Fibroblast of skin of left biceps (primary cell): ENCODE results near the gene CD6.
"Not testable (repeated sequence)": the region's sequence is repeated elsewhere in the genome, so short reads cannot be mapped to it uniquely, and the experiment has no call there.

Experiments
- DNase-seq, 2 experiments: peaks; one replicate each; pipeline ENCODE4 v3.0.0-alpha.2; 2013; ENCODE audit warnings: low read depth in 2 of 2

Gene CD6

DNA sequence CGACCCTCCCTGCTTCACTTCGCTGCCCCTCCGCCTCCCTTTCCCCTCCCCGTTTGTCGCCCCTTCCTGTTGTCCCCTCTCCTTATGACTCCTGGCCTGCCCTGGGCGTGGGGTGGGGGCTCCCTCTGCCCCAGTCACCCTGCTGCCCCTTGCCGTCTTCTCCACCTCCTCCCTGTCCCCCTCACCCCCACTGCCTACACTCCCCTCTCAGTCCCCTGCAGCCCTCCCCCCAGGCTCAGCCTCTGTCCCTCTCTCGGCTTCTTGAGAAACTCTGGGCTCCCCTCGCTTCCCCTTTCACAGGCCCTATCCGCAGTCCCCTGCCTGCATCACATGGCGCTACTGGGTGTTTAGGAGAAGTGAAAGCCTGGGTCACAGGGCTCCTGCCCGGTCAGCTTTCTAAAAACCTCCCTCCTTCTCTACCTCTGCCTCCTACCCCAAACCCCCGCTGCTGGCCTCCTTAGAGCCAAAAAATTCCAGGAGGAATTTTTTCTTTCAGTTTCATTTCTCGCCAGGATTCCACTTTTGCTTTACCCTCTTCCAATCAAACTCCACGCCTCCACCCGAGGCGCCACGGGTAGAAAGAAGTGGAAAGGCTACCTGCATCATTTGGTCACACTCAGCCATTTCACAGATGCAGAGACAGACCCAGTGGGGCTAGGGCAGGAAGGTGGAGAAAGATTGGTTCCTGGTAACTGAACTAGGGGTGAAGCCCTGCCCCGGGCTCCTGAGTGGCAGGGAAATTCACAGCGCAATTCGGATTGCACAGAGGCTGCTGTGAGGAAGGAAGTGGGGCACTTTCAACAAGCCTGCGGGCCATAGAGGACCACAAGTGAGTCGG is 19.4 kb upstream of the CD6 start, which contains the start of gene SLC15A3:
SLC15A3 (minus strand) TSS at position 273 of the 838 bp plus-strand sequence. CDS start 625 bp downstream, outside the sequence.
- peak; percentile 10 to 12 for DNase-seq

GRCh38 chr11:60952742-60953170 is 18.7 kb upstream of the CD6 start:
- DNase-seq, result no peak

DNA sequence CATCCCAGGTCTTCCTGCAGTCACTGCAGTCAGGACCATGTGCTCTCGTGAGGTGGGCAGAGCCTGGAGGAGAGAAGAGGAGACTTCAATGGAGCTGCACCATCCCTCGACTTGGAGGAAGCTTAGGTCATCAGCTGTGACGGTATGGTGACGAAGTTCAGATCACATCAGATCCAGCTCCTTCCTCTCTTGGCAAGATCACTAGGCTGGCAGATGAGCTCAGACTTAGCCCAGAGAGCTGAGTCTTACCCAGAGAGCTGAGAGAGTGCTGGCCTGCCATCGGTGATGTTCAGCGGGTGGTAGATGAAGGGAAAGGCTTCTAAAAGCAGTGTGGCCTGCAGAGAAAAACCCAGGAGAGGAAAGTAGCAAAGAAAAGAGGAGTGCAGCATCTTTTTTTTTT is 17.7 kb upstream of the CD6 start:
- no peak for DNase-seq

GRCh38 chr11:60954421-60954820 is 17.1 kb upstream of the CD6 start:
- DNase-seq, result no peak

DNA sequence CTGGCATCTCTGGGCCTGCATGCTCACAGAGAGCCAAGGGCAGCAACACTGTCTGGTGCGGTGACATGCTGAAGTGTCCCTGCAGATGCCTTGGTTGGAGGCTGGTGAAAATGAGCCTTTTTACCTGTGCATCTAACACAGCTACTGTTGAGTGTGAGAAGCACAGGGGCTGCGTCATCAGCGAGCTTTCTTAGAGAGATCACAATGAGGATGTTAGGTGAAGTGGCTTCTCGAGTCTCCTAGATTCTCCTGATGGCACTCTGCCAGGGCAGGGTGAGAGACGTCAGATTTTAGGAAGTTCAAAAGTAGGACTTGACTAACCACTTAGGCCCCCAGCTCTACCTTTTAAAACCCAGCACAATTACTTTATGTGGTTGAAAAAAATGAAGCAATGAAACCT is 15.9 kb upstream of the CD6 start:
- DNase-seq, result no peak

DNA sequence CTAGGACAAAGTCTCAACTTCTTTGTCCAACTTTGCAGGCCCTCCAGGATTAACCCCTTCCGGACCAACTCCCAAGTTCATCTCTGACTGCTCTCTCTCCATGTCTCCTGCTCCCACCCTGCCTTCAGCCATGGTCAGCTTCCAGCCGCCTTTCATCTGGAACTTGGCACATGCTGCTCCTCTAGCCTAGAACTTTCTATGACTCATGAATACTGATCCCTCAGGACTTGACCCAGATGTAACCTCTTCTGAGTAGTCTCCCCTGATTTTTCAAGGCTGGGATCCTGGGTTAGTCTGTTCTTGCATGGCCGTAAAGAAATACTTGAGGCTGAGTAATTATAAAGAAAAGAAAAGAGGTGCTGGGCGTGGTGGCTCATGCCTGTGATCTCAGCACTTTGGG is 14.3 kb upstream of the CD6 start:
- no peak for DNase-seq

DNA sequence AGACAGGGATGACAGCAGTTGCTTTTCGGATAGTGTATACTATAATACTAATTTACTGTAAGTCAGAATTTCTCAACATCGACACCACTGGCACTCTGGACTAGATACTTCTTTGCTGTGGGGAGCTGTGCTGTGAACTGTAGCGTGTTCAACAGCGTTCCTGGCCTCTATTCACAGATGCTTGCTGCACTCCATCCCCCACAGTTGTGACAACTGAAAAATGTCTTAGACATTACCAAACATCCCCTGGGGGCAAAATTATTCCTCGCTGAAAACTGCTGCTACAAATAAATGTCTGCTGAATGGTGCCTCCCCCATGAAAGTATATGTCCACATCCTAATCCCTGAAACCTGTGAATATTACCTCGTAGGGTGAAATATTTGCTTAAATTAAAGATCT is 12.0 kb upstream of the CD6 start:
- DNase-seq, result no peak

DNA sequence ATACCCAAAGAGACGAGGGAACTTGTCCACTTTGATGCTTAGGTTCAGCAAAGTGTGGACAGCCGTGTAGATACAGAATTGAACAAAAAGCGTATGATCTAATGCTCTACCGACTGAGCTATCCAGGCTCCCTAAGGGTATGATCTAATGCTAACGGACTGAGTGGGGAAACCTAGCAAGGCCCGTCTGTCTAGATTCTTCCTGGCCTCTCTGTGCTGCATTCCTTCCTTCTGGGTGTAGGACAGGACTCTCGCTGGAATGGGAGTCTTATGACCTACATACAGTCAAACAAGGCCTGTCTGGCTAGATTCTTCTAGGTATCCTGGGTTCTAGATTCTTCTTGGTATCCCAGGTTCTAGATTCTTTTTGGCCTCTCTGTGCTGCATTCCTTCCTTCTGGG is 11.1 kb upstream of the CD6 start:
- DNase-seq, result no peak

DNA sequence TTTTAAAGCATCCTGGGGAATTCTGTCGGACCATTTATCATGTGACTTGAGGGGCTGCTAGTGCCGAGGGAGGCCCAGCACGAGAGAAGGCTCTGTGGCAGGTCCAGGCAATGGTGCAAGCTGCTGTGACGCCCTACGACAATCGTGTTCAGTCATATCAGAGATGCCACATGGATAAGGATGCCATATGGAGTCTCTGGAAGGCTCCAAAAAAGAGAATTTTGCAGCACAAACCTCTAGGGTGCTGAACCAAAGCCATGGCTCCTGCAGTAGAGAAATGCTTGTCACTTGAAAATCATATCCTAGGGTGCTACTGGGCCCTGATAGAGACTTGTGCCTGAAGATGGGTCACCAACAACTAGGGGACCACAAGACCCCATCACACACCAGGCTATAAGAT is 6.7 kb upstream of the CD6 start:
- DNase-seq, result no peak

GRCh38 chr11:60966890-60967289 is 4.6 kb upstream of the CD6 start:
- no peak for DNase-seq

DNA sequence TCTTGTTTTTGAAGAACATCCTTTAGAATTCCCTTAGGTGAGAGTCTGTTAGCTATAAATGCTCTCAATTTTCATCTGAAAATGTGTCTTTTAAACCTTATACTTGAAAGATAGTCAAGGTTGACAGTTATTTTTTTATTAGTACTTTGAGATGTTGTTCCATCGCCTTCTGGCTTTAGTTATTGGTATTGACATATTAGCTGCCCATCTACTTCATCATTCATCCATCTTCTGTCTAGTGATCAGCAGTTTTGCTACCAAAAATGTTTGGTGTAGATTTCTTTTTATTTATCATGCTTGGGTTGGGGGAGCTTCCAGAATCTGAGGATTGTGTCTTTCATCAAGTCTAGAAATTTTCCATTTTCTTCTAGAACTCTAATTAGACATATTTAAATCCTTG is 3.3 kb upstream of the CD6 start:
- DNase-seq, result no peak

DNA sequence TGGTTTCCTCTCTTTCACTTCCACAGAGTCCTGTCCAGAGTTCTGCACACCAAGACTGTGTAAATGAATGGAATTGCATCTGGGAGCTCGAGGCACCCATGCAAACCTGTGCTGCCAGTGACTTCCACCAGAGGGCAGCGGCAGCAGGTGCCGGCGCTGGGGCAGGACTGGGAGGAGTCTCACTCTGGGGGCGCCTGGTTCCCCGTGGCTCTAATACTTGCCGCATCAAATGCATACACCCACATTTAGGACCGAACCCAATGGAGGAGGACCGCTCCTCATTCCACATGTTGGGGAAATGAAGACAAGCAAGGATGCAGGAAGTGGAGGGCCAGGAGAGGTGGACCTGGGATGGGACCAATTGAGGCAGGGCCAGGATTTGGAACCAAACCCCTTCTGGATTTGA is 1.1 kb upstream of the CD6 start:
- DNase-seq, result no peak

DNA sequence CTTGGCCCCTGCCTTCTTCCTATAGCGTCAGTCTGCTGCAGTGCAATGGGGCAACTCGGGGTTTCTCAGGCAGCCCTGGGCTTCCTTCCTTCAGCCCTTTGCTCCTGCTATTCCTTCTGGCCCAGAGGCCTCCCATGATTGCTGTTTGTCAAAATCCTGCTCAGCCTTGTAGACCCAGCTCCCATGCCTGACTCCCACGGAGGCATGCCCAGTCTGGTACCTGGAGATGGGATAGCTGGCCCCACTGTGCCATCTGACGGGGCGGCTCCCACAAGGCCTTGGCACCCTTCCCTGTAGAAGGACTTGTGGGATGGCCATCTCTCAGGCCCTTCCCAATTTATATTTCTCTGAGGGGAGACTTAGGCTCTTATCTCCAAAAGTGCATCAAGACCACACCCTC is 590 bp upstream of the CD6 start:
- no peak for DNase-seq

DNA sequence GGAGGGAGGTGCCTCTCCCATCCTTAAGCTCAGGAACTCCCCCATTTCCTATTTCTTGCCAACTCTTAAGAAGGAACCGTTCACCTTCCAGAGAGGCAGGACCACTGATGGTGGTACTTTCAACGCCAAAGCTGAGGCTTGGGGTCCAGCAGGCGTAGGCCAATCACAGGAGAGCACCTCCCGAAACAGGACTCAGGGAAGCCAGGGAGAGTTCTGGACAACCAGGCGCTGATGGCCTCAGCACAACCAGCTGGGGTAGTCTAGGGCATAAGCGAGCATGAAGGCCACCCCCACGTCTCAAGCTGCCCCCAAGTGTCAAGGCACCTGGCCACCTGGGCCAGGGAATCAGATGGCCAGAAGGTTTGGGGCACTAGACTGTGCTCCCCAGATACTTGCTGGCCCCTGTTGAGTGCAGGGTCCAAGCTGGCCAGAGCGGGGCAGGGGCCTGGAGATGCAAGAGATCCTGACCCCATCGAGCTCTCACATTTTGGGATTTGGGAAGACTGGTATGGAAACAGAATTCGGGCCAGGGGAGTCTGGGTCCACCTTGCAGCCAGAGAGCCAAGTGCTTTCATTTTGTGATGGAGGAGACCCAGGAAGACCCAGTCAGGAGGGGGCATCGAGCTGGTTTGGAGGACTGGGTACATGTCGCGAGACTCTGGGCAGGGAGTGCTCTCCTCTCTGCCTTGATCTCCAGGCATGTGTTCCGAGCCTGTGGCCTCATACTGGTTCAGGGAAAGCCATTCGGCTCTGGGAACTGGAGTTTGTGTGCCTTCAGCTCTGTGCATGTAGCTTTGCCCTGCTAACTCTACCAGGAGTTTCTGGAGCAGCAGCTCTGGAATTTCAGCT is 926 bp downstream of the CD6 start:
- DNase-seq, result no peak

DNA sequence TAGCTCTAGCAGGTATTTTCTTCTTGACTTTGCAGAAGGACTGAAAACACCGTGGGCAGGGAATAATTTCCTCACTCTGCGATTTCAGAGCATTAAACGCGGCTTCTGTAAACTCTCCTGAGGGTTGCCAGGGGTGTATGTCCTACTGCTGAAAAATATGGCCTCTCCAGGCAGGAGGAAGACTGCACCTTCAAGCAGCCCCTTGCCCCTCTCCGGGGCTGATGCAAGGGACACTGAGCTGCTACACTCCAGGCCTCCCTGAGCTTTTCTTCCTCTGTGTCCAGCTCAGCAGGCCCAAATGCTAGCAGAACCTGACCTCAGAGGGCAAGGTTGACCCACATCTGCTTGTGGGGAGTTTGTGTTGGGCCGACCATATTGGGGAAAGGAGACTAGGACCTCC is 2.2 kb downstream of the CD6 start:
- no peak for DNase-seq

DNA sequence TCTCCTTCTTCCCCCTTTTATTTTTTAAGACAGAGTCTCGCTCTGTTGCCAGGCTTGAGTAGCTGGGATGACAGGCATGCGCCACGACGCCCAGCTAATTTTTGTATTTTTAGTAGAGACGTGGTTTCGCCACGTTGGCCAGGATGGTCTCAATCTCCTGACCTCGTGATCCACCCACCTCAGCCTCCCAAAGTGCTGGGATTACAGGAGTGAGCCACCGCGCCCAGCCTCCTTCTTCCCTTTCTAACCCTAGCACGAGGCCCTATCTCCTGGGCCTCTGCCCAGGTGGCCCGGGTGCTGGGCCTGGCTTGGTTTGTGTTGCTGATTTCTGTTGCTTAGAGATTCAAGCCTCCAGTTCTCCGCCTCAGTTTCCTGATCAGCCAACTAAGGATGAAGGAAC is 2.8 kb downstream of the CD6 start:
- DNase-seq, result not testable (repeated sequence)

- DNase-seq, result no peak
Measured at GRCh38 chr11:60974726-60975125, 3.2 kb downstream of the CD6 start.

GRCh38 chr11:60977224-60977623 is 5.7 kb downstream of the CD6 start:
- no peak for DNase-seq

- no peak for DNase-seq
Measured at GRCh38 chr11:60977836-60978235, 6.4 kb downstream of the CD6 start.

- no peak for DNase-seq
Measured at GRCh38 chr11:60978546-60979380, 7.3 kb downstream of the CD6 start.

DNA sequence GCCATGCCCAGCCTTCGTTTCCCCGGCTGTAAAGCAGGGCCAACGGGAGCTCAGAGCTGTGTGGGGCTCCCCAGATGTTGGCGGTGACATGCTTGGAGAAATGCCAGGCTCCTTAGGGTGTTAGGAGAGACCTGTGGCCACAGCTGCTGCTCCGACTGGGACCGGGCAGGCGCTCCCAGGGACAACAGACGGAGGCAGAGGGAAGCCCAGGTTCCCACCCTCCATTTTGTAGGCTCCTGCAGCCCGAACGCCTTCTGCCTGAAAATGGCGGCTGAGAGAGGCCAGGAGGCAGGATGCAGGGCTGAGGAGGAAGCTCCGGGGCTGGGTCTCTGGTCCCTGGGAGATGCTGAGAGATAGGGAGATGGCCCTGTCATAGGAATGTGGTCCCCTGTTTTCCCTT is 10.0 kb downstream of the CD6 start:
- no peak for DNase-seq

DNA sequence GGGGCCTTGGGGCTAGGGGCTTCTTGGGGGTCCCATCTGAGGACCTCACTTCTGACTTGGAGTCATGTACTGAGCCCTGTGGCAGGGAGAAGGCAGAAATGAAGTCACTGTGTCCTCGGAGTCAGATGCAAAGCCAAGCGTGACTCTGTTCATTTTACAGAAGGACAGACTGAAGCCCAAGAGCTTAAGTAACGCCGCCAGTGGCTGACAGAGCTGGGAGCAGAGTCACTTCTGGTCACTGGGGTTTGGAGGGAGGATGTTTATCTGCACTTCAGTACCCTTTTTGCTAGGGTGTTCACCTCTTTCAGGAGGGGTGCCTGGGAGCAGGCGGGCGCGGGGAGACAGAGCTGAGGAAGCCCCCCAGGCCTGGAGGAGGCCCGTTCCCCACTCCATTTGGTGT is 10.7 kb downstream of the CD6 start:
- no peak for DNase-seq
